GM21576 (cell line): ENCODE results near the gene RXRA.

ENCODE experiments used
- ATAC-seq: cut with Tn5 transposase; IDR thresholded peaks from one replicate; pipeline ENCODE4 v1.9.1; 2021; ENCODE audit warnings: mild to moderate bottlenecking, moderate library complexity; ENCODE audit not compliant: unreplicated experiment

RXRA gene

GRCh38 chr9:134365115-134365596, 38.9 kb downstream of the RXRA start:
- no peak for ATAC-seq

GRCh38 chr9:134365791-134366222, 39.6 kb downstream of the RXRA start:
- no peak for ATAC-seq

GRCh38 chr9:134366223-134367031, 40.2 kb downstream of the RXRA start:
- no peak for ATAC-seq

- no peak for ATAC-seq
Observed at GRCh38 chr9:134367061-134367460, 40.8 kb downstream of the RXRA start.

- no peak for ATAC-seq
Observed at GRCh38 chr9:134367791-134368490, 41.7 kb downstream of the RXRA start.

GRCh38 chr9:134368571-134368970, 42.3 kb downstream of the RXRA start:
- no peak for ATAC-seq

- ATAC-seq, result no peak
Observed at GRCh38 chr9:134369416-134370212, 43.4 kb downstream of the RXRA start.

GRCh38 chr9:134370213-134370492, 43.9 kb downstream of the RXRA start:
- no peak for ATAC-seq

GRCh38 chr9:134370638-134371037, 44.4 kb downstream of the RXRA start:
- ATAC-seq, result no peak

GRCh38 chr9:134371731-134372130, 45.5 kb downstream of the RXRA start:
- ATAC-seq, result no peak

GRCh38 chr9:134372581-134373267, 46.5 kb downstream of the RXRA start:
- ATAC-seq, result no peak

- ATAC-seq, result no peak
Observed at GRCh38 chr9:134373269-134373668, 47.0 kb downstream of the RXRA start.

GRCh38 chr9:134373953-134374300, 47.7 kb downstream of the RXRA start:
- no peak for ATAC-seq

- no peak for ATAC-seq
Observed at GRCh38 chr9:134374301-134375010, 48.2 kb downstream of the RXRA start.

GRCh38 chr9:134375011-134375390, 48.7 kb downstream of the RXRA start:
- ATAC-seq, result no peak

- no peak for ATAC-seq
Observed at GRCh38 chr9:134375430-134376385, 49.5 kb downstream of the RXRA start.

- no peak for ATAC-seq
Observed at GRCh38 chr9:134376386-134377142, 50.3 kb downstream of the RXRA start.

GRCh38 chr9:134377143-134377484, 50.9 kb downstream of the RXRA start:
- ATAC-seq, result no peak

GRCh38 chr9:134377976-134378375, 51.7 kb downstream of the RXRA start:
- no peak for ATAC-seq
